DOHH2 (cell line): ENCODE measurements around the gene FGB.

ENCODE experiments used
- H3F3A ChIP-seq: fragments of 200-600 bp; sonication (generic), shearing (Covaris generic); 2 replicates; pipeline ENCODE4 v1.6.0; 2016; ENCODE audit warnings: antibody characterized with exemption, mild to moderate bottlenecking; ENCODE audit not compliant: control insufficient read depth, insufficient read depth
- H3K27ac ChIP-seq: fragments of 200-600 bp; sonication (generic); 2 replicates; pipeline ENCODE4 v1.5.1; 2014; ENCODE audit warnings: low read depth, mild to moderate bottlenecking, low read length, moderate library complexity
- H3K27me3 ChIP-seq: fragments of 200-600 bp; sonication (generic); 2 replicates; pipeline ENCODE4 v1.6.1; 2014; ENCODE audit warnings: mild to moderate bottlenecking, low read length, mixed read lengths; ENCODE audit not compliant: control insufficient read depth
- H3K36me3 ChIP-seq: fragments of 200-600 bp; sonication (generic); 2 replicates; pipeline ENCODE4 v1.6.1; 2014; ENCODE audit warnings: mild to moderate bottlenecking, low read length, moderate library complexity, mixed read lengths; ENCODE audit not compliant: control insufficient read depth
- H3K4me1 ChIP-seq: fragments of 200-600 bp; sonication (generic); 2 replicates; pipeline ENCODE4 v1.6.1; 2014; ENCODE audit warnings: mild to moderate bottlenecking, low read length, mixed read lengths; ENCODE audit not compliant: control insufficient read depth
- H3K4me2 ChIP-seq: fragments of 200-600 bp; sonication (generic); 2 replicates; pipeline ENCODE4 v1.6.0; 2014; ENCODE audit warnings: mild to moderate bottlenecking, low read length, moderate library complexity
- H3K4me3 ChIP-seq: fragments of 200-600 bp; sonication (generic); 2 replicates; pipeline ENCODE4 v1.5.1; 2014; ENCODE audit warnings: mild to moderate bottlenecking, low read length, mixed read lengths
- H3K79me2 ChIP-seq: fragments of 200-600 bp; sonication (generic); 2 replicates; pipeline ENCODE4 v1.6.1; 2014; ENCODE audit warnings: mild to moderate bottlenecking, low read length, mixed read lengths; ENCODE audit not compliant: control insufficient read depth
- H3K9me2 ChIP-seq: fragments of 200-600 bp; sonication (generic); replicated peaks from 2 replicates; pipeline ENCODE4 v1.6.1; 2014; ENCODE audit warnings: mild to moderate bottlenecking, low read length, mixed read lengths; ENCODE audit not compliant: control insufficient read depth
- H3K9me3 ChIP-seq: fragments of 200-600 bp; sonication (generic); 2 replicates; pipeline ENCODE4 v1.6.1; 2014; ENCODE audit warnings: antibody characterized with exemption, low read length, mixed read lengths; ENCODE audit not compliant: control insufficient read depth, insufficient read depth
- H4K20me1 ChIP-seq: fragments of 200-600 bp; sonication (generic); 2 replicates; pipeline ENCODE4 v1.6.0; 2014; ENCODE audit warnings: low read depth, mild to moderate bottlenecking, antibody characterized with exemption, low read length, moderate library complexity; ENCODE audit not compliant: control insufficient read depth, insufficient read depth
- EZH2phosphoT487 ChIP-seq: fragments of 200-600 bp; sonication (generic); IDR thresholded peaks from 2 replicates; pipeline ENCODE4 v1.6.1; 2017; ENCODE audit warnings: borderline replicate concordance, mild to moderate bottlenecking, antibody characterized with exemption, low read length, moderate library complexity, mixed read lengths
- TF ChIP-seq, protein P1 (sequence below): fragments of 200-600 bp; sonication (generic); IDR thresholded peaks from one replicate; pipeline ENCODE4 v1.5.1; 2014; ENCODE audit warnings: antibody characterized with exemption, mild to moderate bottlenecking, low read depth, low read length; ENCODE audit not compliant: poor library complexity, severe bottlenecking

Gene FGB

DNA sequence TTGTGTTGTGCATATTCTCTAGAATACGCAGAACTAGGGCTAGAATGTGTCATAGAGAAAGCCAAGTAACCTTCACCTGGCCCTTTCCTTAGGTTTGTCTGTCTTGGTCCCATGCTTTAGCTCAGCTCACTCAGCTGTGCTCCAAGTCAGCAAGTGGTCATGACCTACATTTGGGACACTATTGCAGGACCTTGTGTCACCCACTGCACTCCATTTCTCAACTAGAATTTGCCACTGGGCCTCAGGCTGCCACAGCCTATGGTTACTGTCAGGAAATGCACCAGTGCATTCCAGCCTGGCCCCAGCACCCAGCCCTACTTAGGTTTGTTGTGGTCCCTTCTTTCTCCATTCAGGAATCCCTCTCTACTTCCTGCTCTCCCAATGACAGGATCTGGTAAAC, 57.3 kb downstream of the FGB start:
- Histone ChIP-seq H4K20me1 (no peaks in the 10 kb centered on the region), H3F3A (no peaks in the 10 kb centered on the region), H3K9me2 (no peaks in the 10 kb centered on the region), H3K4me3 (no peak overlapping the region), H3K27me3 (0 out of 2 replicates have a peak, but pooled peaks cover 8% of the 10 kb centered on the region), H3K36me3 (no peaks in the 10 kb centered on the region), H3K9me3 (no peaks in the 10 kb centered on the region), H3K79me2 (no peaks in the 10 kb centered on the region), H3K4me2 (no peak overlapping the region), H3K27ac (no peak overlapping the region), H3K4me1 (no peaks in the 10 kb centered on the region)
- TF ChIP-seq, protein P1, sequence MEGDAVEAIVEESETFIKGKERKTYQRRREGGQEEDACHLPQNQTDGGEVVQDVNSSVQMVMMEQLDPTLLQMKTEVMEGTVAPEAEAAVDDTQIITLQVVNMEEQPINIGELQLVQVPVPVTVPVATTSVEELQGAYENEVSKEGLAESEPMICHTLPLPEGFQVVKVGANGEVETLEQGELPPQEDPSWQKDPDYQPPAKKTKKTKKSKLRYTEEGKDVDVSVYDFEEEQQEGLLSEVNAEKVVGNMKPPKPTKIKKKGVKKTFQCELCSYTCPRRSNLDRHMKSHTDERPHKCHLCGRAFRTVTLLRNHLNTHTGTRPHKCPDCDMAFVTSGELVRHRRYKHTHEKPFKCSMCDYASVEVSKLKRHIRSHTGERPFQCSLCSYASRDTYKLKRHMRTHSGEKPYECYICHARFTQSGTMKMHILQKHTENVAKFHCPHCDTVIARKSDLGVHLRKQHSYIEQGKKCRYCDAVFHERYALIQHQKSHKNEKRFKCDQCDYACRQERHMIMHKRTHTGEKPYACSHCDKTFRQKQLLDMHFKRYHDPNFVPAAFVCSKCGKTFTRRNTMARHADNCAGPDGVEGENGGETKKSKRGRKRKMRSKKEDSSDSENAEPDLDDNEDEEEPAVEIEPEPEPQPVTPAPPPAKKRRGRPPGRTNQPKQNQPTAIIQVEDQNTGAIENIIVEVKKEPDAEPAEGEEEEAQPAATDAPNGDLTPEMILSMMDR: no peak
- no peak for TF ChIP-seq EZH2phosphoT487
